CMK (cell line): ENCODE measurements around the gene TBKBP1.
"Not testable (repeated sequence)": the region's sequence is repeated elsewhere in the genome, so short reads cannot be mapped to it uniquely, and the experiment has no call there.

Experiments
- DNase-seq: peaks from one replicate; pipeline ENCODE4 v3.0.0-alpha.2; 2010; ENCODE audit warnings: low read depth

TBKBP1 gene

DNA sequence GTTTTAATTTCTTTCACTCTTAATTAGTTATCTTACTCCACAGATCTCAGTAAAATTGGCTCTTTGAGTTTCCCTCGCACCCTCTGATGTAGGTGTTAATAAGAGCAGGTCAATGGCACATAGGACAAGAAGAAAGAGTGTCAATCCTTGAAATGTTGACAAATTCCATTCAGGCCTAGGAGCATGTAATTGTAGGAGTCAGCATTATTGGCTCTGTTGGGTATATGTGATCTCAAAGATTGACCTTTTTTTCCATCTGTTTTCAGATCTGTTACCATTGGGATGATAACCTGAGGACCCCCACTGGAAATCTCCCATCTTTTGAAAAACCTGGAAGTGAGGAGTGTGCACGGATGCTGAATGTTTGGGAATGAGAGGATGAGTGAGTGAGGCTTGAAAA is 11.8 kb upstream of the TBKBP1 start:
- no peak for DNase-seq

DNA sequence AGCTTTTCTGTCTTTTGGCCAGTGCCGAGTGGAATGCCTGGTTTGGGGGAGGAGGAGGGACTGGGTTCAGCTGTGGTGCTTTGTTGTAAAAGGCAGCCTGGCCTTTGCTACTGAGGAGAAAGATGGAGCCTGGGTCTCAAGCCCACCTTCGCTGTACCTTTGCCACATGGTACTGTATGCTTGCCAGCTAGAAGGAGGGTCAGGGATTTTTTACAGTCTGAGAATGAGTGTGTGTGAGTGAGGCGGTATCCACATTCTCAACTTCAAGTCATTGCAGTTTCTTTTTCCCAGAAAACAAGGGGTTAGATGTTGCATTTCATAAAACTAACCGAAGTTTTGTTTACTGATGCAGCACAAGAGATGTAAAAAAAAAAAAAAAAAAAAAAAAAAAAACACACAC is 11.2 kb upstream of the TBKBP1 start:
- not testable (repeated sequence) for DNase-seq

- DNase-seq, result no peak
Measured at GRCh38 chr17:47684025-47684424, 9.9 kb upstream of the TBKBP1 start.

- DNase-seq, result no peak
Measured at GRCh38 chr17:47684535-47685193, 9.3 kb upstream of the TBKBP1 start.

GRCh38 chr17:47685556-47686275 is 8.2 kb upstream of the TBKBP1 start:
- no peak for DNase-seq

GRCh38 chr17:47686276-47686635 is 7.7 kb upstream of the TBKBP1 start:
- no peak for DNase-seq

GRCh38 chr17:47686664-47687327 is 7.2 kb upstream of the TBKBP1 start:
- no peak for DNase-seq

DNA sequence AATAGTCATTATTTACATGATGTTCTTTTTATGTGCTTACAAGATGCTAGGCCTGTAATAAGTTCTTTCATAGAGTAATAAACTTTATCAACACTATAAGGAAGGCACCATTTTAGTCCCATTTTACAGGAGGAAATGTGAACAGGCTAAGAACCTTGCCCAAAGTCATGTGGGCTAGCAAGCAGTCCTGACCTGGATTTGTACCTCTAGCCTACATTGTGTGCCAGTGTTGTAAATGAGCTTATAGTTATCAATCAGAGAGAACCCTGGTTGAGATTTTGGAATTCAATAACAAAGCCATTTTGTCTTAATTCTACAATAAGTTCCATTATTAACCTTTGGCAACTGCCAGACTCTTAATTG is 6.7 kb upstream of the TBKBP1 start:
- no peak for DNase-seq

- no peak for DNase-seq
Measured at GRCh38 chr17:47687748-47688147, 6.2 kb upstream of the TBKBP1 start.

DNA sequence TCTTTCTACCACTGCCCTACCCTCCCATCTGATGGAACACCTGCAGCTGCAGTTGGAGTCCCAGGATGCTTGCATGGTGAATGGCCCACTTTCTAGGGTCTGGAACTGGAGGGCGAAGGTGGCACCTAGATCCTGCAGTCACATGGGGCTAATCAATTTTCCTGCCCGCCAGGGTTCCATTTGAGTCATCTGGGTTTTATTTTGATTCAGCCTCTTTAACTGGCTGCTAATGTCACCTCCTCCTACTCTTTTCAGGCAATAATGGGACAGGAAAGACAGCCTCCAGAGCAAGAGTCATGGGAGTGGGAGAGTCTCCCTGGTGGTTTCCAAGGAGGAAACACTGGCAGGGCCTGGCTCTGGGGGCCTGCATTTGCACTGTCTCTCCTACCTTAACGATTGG is 3.8 kb upstream of the TBKBP1 start:
- no peak for DNase-seq

GRCh38 chr17:47692137-47692894 is 1.6 kb upstream of the TBKBP1 start:
- peak; percentile 45 for DNase-seq

- no peak for DNase-seq
Measured at GRCh38 chr17:47692895-47693730, 848 bp upstream of the TBKBP1 start.

DNA sequence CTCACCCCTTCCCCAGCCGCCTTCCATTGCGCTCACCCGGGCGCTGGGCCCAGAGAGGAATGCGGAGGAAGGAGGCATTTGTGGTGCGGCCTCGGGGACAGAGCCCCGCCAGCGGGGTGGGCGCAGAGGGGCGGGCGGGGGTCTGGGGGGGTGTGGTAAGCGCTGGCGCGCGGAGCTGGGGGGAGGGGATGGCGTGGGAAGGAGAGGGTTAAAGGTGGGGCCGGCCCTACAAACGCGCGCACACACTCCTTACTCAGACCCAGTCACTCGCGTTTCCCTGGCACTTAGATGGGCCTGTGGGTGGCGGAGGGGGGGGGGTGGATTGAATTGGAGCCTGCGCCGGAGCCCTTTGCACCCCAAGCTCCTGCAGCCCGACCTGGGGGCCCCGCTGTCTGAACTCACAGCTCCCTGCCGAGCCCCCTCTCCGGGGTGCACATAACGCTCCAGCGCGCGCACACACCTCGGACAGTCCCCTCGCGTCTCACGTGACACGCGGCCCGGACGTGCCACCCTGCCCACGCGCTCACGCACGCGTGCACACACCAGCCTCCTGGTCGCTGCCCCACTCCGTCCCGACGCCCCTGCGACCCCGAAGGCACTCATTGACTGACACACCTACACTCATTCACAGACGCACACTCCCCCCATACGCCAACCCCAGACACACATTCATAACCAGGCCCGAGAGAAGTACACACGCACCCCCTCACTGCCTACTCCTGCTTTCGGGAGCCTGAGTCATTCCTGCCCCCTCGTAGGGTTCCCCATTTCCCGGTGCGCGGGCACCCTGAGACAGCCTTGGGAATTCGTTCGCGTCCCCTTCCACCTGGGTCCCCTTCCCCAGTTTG is 844 bp downstream of the TBKBP1 start:
- DNase-seq, result peak; percentile 68

DNA sequence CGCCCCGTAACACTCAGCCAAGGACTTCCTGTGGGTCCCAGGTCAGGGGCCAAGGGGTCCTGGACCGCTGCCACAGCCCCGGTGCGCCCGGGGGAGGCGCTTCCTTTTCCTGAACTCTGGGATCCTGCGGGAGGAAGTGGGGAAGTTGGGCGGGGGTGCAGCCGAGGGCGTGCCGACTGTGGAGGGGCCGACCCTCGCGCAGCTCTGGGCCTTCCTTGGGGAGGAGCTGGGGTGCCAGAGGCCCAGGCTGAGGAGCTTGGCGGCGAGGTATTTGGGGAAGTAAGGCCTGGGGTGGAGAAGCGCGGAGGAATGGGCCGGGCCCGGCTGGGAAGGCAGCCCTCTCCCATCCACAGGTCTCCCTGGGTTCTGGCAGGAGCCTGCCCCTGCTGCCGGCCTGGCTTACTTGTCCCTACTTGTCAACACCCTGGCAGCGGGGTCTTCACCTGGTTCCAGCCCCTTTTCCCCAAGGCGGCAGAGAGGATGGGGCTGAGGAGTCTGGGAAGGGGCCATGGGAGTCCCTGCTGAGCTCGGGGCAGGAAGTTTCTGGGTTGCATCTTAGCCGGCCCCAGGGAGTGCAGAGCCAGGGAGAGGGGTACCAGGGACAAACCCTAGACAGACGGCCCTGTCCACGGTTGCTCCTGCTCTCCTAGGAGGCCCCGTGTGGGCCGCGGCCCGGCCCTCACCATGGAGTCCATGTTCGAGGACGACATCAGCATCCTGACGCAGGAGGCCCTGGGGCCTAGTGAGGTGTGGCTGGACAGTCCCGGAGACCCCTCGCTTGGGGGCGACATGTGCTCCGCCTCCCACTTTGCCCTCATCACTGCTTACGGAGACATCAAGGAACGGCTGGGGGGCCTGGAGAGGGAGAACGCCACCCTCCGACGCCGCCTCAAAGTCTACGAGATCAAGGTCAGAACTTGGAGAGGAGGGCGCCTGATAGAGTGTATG is 1.7 kb downstream of the TBKBP1 start:
- peak; percentile 91 for DNase-seq

DNA sequence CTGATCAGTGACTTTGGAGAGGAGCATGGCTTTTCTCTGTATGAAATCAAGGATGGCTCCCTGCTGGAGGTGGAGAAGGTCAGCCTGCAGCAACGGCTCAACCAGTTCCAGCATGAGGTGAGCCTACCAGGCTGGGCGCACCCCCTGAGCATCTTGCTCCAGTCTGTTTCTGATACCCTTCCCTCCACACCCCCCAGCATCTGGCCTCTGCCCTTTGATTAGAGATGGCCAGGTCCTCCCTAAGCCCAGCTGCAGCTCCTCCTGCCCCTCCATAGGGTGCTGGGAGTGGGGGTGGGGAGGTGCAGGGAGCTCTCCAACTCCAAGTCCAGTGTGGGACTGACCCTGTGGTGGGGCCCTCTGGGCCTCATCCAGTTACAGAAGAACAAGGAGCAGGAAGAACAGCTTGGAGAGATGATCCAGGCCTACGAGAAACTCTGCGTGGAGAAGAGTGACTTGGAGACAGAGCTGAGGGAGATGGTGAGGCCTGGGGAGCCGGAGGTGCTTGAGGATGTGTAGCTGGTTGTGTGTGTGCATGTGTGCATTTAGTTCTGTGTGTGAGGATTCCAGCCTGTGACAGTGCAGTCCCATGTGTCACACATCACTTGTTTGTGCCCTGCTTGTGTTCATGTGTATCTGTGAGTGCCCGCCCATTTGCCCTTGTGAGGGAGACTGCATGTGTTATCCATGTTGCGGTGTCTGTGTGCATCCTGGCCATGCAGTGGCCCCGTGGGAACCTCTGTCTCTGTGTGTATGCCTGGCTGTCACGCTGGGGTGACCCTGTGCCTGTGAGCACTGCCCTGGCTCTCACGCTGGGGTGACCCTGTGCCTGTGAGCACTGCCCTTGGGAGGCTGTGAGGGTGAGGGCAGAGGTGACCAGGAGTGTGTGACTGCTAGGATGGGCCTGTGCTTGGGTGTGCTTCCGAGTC is 3.0 kb downstream of the TBKBP1 start:
- DNase-seq, result no peak

DNA sequence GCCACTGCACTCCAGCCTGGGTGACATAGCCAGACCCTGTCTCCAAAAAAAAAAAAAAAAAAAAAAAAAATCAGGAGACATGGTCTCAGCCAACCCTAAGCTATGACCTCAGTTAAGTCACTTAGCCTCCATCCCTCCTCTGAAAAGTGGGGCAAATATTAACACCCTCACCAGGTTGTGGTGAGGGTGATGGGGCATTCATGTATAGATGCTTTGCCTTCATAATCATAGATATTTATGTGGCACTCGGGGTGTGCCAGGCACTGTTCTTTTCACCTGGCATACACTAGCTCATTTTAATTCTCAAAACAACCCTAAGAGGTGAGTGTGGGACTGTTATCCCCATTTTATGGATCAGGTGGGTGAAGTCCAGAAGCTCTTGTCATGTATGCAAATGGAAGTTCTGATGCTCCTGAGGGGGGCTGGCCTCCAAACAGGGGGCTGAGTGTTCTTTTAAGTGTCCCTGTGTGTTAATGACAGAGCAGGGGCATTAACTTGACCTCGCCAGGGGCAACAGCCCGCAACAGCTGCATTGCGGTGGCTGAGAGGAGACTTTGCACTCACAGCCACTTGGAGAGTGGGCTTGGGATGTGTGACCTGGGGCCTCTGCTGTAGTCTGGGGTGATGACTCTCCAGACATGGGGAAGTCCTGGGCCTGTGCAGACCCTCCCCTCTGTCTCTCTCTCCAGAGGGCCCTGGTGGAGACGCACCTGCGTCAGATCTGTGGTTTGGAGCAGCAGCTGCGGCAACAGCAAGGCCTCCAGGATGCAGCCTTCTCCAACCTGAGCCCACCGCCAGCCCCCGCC is 4.1 kb downstream of the TBKBP1 start:
- no peak for DNase-seq

- DNase-seq, result no peak
Measured at GRCh38 chr17:47698749-47699535, 5.0 kb downstream of the TBKBP1 start.
